HCT116 (cell line): ENCODE data around the gene UBE2D1. TPM values are rescaled to one million over a fixed set of nuclear protein-coding genes. Genes with fewer than 3 reads are reported as not detected.

ENCODE experiments used
- ATAC-seq: fragments of 200-7000 bp; cut with Tn5 transposase; 2 replicates; pipeline ENCODE4 v1.9.1; 2020; ENCODE audit warnings: mild to moderate bottlenecking, moderate library complexity
- BruUV-seq: library from RNA; stranded (reverse); fragments of 400-500 nt; replicated peaks from 2 replicates; lab custom pipeline; 2021; lab: Mats Ljungman, UMichigan
- CTCF ChIA-PET: fragments of 300-600 bp; sonication (Branson Sonifier 250); formaldehyde crosslinking; loops from one replicate; lab custom pipeline; 2021; ENCODE audit warnings: antibody characterized with exemption; lab: Charles Lee
- POLR2A ChIA-PET: fragments of 300-600, 350-600 bp; sonication (Branson Sonifier 250); formaldehyde crosslinking; loops from one replicate; lab custom pipeline; 2021; ENCODE audit warnings: antibody characterized with exemption; lab: Charles Lee
- RAD21 ChIA-PET, 2 experiments: fragments of 300-600 bp; sonication (Branson Sonifier 250); formaldehyde crosslinking; loops; one replicate each; lab custom pipeline; 2023; ENCODE audit warnings: low total read pairs in 2 of 2; ENCODE audit not compliant: uncharacterized antibody in 2 of 2, unreplicated experiment in 2 of 2, low non-redundant PET in 1 of 2; lab: Charles Lee
- DNase-seq: peaks from one replicate; pipeline ENCODE4 v3.0.0-alpha.2; 2010; ENCODE audit warnings: low read depth, low spot score
- H2AFZ ChIP-seq: fragments of 200-600 bp; shearing (Covaris generic), sonication (generic); 2 replicates; pipeline ENCODE4 v1.6.1; 2017; ENCODE audit warnings: low read depth, mixed run types, mixed read lengths, antibody characterized with exemption, low read length; ENCODE audit not compliant: poor library complexity, severe bottlenecking
- H3K27ac ChIP-seq: 2 replicates; pipeline ENCODE4 v1.5.1; 2012; ENCODE audit warnings: low read depth, low read length
- H3K27me3 ChIP-seq: fragments of 200-600 bp; sonication (generic); 2 replicates; pipeline ENCODE4 v1.6.1; 2016; ENCODE audit warnings: mixed run types, low read length, mixed read lengths; ENCODE audit not compliant: insufficient read depth
- H3K36me3 ChIP-seq, 2 experiments: fragments of 200-500 bp in 1 of 2; fragments of 200-600 bp in 1 of 2; sonication (Bioruptor generic) in 1 of 2; sonication (generic) in 1 of 2; 2 replicates each; pipeline versions ENCODE4 v1.5.1 to v1.6.1; 2014 to 2016; ENCODE audit warnings: low read length in 2 of 2, inconsistent platforms in 1 of 2, mixed read lengths in 1 of 2, mixed run types in 1 of 2; ENCODE audit not compliant: insufficient read depth in 2 of 2, control insufficient read depth in 1 of 2
- H3K4me1 ChIP-seq, 2 experiments: fragments of 200-600 bp in 1 of 2; sonication (generic) in 1 of 2; 2 replicates each; pipeline versions ENCODE4 v1.5.1 to v1.6.1; 2012 to 2017; ENCODE audit warnings: low read length in 2 of 2, inconsistent platforms in 1 of 2, mild to moderate bottlenecking in 1 of 2, mixed read lengths in 1 of 2, mixed run types in 1 of 2, moderate library complexity in 1 of 2; ENCODE audit not compliant: insufficient read depth in 2 of 2, control insufficient read depth in 1 of 2
- H3K4me2 ChIP-seq: fragments of 200-600 bp; sonication (generic); 2 replicates; pipeline ENCODE4 v1.6.1; 2017; ENCODE audit warnings: mixed run types, low read length, mixed read lengths
- H3K4me3 ChIP-seq, 2 experiments: fragments of 200-600 bp in 1 of 2; sonication (generic) in 1 of 2; replicated peaks in 1 of 2; 2 replicates each; pipeline ENCODE4 v1.5.1; 2011 to 2016; ENCODE audit warnings: low read length in 2 of 2, control low read depth in 1 of 2, low read depth in 1 of 2, mild to moderate bottlenecking in 1 of 2, mixed read lengths in 1 of 2, mixed run types in 1 of 2
- H3K79me2 ChIP-seq: fragments of 200-600 bp; sonication (generic); 2 replicates; pipeline ENCODE4 v1.6.1; 2017; ENCODE audit warnings: mild to moderate bottlenecking, mixed run types, low read length, moderate library complexity, mixed read lengths; ENCODE audit not compliant: insufficient read depth
- H3K9ac ChIP-seq: fragments of 200-600 bp; sonication (generic); 2 replicates; pipeline ENCODE4 v1.6.1; 2016; ENCODE audit warnings: low read length, mixed read lengths
- H3K9me2 ChIP-seq: fragments of 200-600 bp; sonication (generic), shearing (Covaris generic); 2 replicates; pipeline ENCODE4 v1.6.1; 2017; ENCODE audit warnings: mixed run types, mild to moderate bottlenecking, moderate library complexity; ENCODE audit not compliant: insufficient read depth
- H3K9me3 ChIP-seq, 2 experiments: fragments of 200-500 bp in 1 of 2; fragments of 200-600 bp in 1 of 2; sonication (Bioruptor generic) in 1 of 2; sonication (generic) in 1 of 2; 2 replicates each; pipeline ENCODE4 v1.6.1; 2014 to 2017; ENCODE audit warnings: low read length in 2 of 2, mixed read lengths in 2 of 2, inconsistent platforms in 1 of 2, low read depth in 1 of 2, mild to moderate bottlenecking in 1 of 2, mixed run types in 1 of 2, moderate library complexity in 1 of 2; ENCODE audit not compliant: control insufficient read depth in 1 of 2, insufficient read depth in 1 of 2
- H4K20me1 ChIP-seq: fragments of 200-600 bp; sonication (generic), shearing (Covaris generic); 2 replicates; pipeline ENCODE4 v1.6.1; 2017; ENCODE audit warnings: mixed run types, mild to moderate bottlenecking, moderate library complexity; ENCODE audit not compliant: insufficient read depth
- CBX3 ChIP-seq: IDR thresholded peaks from 2 replicates; pipeline ENCODE4 v1.6.1; 2012; ENCODE audit warnings: low read depth
- CEBPB ChIP-seq: IDR thresholded peaks from 2 replicates; pipeline ENCODE4 v1.6.1; 2012; ENCODE audit warnings: low read depth
- EGR1 ChIP-seq: IDR thresholded peaks from 2 replicates; pipeline ENCODE4 v1.6.1; 2012; ENCODE audit warnings: low read depth
- ELF1 ChIP-seq: IDR thresholded peaks from 2 replicates; pipeline ENCODE4 v1.6.1; 2012; ENCODE audit warnings: low read depth, borderline replicate concordance
- EZH2 ChIP-seq: fragments of 200-600 bp; sonication (generic); IDR thresholded peaks from 2 replicates; pipeline ENCODE4 v1.6.1; 2017; ENCODE audit warnings: antibody characterized with exemption, mixed run types
- EZH2phosphoT487 ChIP-seq: fragments of 200-600 bp; IDR thresholded peaks from 2 replicates; pipeline ENCODE4 v1.6.1; 2018; ENCODE audit warnings: antibody characterized with exemption, borderline replicate concordance
- FOSL1 ChIP-seq: IDR thresholded peaks from 2 replicates; pipeline ENCODE4 v1.6.1; 2012; ENCODE audit warnings: low read depth
- POLR2AphosphoS5 ChIP-seq: IDR thresholded peaks from 2 replicates; pipeline ENCODE4 v1.6.1; 2011; ENCODE audit warnings: mild to moderate bottlenecking, low read depth, low read length, moderate library complexity
- RAD21 ChIP-seq: IDR thresholded peaks from 2 replicates; pipeline ENCODE4 v1.6.1; 2012; ENCODE audit warnings: low read depth, mild to moderate bottlenecking
- SIN3A ChIP-seq: IDR thresholded peaks from 2 replicates; pipeline ENCODE4 v1.6.1; 2012; ENCODE audit warnings: low read depth
- SP1 ChIP-seq: IDR thresholded peaks from 2 replicates; pipeline ENCODE4 v1.6.1; 2012; ENCODE audit warnings: low read depth
- SRF ChIP-seq: IDR thresholded peaks from 2 replicates; pipeline ENCODE4 v1.6.1; 2012; ENCODE audit warnings: low read depth
- TCF7L2 ChIP-seq: IDR thresholded peaks from 2 replicates; pipeline ENCODE4 v1.7.0; 2011; ENCODE audit warnings: borderline replicate concordance, inconsistent platforms; ENCODE audit not compliant: insufficient read depth, insufficient read length; ENCODE audit errors: extremely low read depth
- YY1 ChIP-seq: IDR thresholded peaks from 2 replicates; pipeline ENCODE4 v1.6.1; 2011; ENCODE audit warnings: low read length, low read depth, moderate library complexity, mild to moderate bottlenecking; ENCODE audit not compliant: insufficient replicate concordance; ENCODE audit errors: extremely low read depth
- ZNF274 ChIP-seq: fragments of 200-500 bp; sonication (Bioruptor generic); IDR thresholded peaks from 2 replicates; pipeline ENCODE4 v1.6.1; 2014; ENCODE audit warnings: mild to moderate bottlenecking, low read depth, low read length, inconsistent platforms
- intact Hi-C: fragments of 100-400 bp; cut with micrococcal nuclease; formaldehyde crosslinking; loops from 2 replicates; pipeline ENCODE4 v1.10.0; 2022
- total RNA-seq: library from RNA; stranded (reverse); gene quantifications from one replicate; pipeline ENCODE4 v1.2.1, GENCODE V29; 2021; ENCODE audit not compliant: unreplicated experiment
- TF ChIP-seq, protein P1 (sequence below): IDR thresholded peaks from 2 replicates; pipeline ENCODE4 v1.6.1; 2012
- TF ChIP-seq, protein P2 (sequence below): IDR thresholded peaks from 2 replicates; pipeline ENCODE4 v1.6.1; 2012
- TF ChIP-seq, protein P3 (sequence below): IDR thresholded peaks from 2 replicates; pipeline ENCODE4 v1.6.1; 2011; ENCODE audit warnings: mild to moderate bottlenecking, low read length, moderate library complexity; ENCODE audit not compliant: insufficient replicate concordance; ENCODE audit errors: extremely low read depth
- TF ChIP-seq, protein P4 (sequence below), 3 experiments: fragments of 200-600 bp in 1 of 3; sonication (generic) in 1 of 3; IDR thresholded peaks in 2 of 3; conservative IDR thresholded peaks in 1 of 3; 2 replicates each; pipeline ENCODE4 v1.5.1; 2012 to 2017; ENCODE audit warnings: low read depth in 2 of 3, low read length in 2 of 3, antibody characterized with exemption in 1 of 3, borderline replicate concordance in 1 of 3, control low read depth in 1 of 3, mild to moderate bottlenecking in 1 of 3, mixed read lengths in 1 of 3, mixed run types in 1 of 3, moderate library complexity in 1 of 3; ENCODE audit not compliant: insufficient read depth in 1 of 3
- TF ChIP-seq, protein P5 (sequence below): IDR thresholded peaks from 2 replicates; pipeline ENCODE4 v1.6.1; 2012; ENCODE audit warnings: low read depth

UBE2D1 gene
- total RNA-seq, 1 experiment from 2014 or later = 15.5 TPM

DNA sequence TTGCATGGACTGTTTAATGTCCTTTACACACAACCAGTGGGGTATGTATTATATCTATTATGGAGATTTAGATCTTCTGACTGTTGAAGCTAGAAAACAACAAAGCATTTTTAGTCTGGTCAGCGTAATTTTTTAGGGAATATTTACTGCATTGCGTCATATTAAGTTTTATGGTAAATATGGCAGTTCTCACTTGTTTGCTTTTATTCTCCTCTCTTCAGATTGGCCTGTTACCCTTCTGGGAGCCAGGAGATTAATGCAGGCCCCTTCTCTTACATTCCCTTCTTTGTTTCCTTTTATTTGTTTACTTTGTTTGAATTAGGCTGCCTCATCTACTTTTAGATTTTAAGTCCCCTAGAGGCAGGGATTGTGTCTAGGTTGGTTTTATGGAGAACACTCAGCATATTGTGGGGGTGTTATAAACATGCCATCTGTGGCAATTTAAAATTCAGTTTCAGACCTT is 13.8 kb downstream of the UBE2D1 start:
- Histone ChIP-seq H3K27me3 (no peaks in the 10 kb centered on the region), H3K4me2 (no peak overlapping the region), H3K4me1 (no peaks in the 10 kb centered on the region), H3K36me3 (no peaks in the 10 kb centered on the region), H3K9ac (no peak overlapping the region), H2AFZ (no peak overlapping the region), H3K79me2 (peaks cover 41% of the 10 kb centered on the region), H3K27ac (no peak overlapping the region), H4K20me1 (no peaks in the 10 kb centered on the region), H3K9me3 (no peaks in the 10 kb centered on the region), H3K4me3 (no peak overlapping the region), H3K9me2 (no peaks in the 10 kb centered on the region)
- no peak for ATAC-seq
- BruUV-seq = no TSS peak
- POLR2A ChIA-PET = no interaction called here
- no peak for TF ChIP-seq SIN3A
- TF ChIP-seq, protein P1, sequence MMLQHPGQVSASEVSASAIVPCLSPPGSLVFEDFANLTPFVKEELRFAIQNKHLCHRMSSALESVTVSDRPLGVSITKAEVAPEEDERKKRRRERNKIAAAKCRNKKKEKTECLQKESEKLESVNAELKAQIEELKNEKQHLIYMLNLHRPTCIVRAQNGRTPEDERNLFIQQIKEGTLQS = no peak
- no peak for TF ChIP-seq EZH2phosphoT487
- TF ChIP-seq CBX3 = no peak
- TF ChIP-seq POLR2AphosphoS5 = no peak
- TF ChIP-seq, protein P2, sequence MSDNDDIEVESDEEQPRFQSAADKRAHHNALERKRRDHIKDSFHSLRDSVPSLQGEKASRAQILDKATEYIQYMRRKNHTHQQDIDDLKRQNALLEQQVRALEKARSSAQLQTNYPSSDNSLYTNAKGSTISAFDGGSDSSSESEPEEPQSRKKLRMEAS = no peak
- no peak for TF ChIP-seq ZNF274
- no peak for TF ChIP-seq TCF7L2
- TF ChIP-seq, protein P3, sequence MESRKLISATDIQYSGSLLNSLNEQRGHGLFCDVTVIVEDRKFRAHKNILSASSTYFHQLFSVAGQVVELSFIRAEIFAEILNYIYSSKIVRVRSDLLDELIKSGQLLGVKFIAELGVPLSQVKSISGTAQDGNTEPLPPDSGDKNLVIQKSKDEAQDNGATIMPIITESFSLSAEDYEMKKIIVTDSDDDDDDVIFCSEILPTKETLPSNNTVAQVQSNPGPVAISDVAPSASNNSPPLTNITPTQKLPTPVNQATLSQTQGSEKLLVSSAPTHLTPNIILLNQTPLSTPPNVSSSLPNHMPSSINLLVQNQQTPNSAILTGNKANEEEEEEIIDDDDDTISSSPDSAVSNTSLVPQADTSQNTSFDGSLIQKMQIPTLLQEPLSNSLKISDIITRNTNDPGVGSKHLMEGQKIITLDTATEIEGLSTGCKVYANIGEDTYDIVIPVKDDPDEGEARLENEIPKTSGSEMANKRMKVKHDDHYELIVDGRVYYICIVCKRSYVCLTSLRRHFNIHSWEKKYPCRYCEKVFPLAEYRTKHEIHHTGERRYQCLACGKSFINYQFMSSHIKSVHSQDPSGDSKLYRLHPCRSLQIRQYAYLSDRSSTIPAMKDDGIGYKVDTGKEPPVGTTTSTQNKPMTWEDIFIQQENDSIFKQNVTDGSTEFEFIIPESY = no peak
- TF ChIP-seq EZH2 = no peak
- TF ChIP-seq EGR1 = no peak
- TF ChIP-seq CEBPB = no peak
- TF ChIP-seq YY1 = no peak
- TF ChIP-seq, protein P4, sequence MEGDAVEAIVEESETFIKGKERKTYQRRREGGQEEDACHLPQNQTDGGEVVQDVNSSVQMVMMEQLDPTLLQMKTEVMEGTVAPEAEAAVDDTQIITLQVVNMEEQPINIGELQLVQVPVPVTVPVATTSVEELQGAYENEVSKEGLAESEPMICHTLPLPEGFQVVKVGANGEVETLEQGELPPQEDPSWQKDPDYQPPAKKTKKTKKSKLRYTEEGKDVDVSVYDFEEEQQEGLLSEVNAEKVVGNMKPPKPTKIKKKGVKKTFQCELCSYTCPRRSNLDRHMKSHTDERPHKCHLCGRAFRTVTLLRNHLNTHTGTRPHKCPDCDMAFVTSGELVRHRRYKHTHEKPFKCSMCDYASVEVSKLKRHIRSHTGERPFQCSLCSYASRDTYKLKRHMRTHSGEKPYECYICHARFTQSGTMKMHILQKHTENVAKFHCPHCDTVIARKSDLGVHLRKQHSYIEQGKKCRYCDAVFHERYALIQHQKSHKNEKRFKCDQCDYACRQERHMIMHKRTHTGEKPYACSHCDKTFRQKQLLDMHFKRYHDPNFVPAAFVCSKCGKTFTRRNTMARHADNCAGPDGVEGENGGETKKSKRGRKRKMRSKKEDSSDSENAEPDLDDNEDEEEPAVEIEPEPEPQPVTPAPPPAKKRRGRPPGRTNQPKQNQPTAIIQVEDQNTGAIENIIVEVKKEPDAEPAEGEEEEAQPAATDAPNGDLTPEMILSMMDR (IDR thresholded peaks at IDR 0.05 in 2 of 3, conservative IDR thresholded peaks at IDR 0.05 in 1 of 3; ENCODE audit: borderline replicate concordance in 1 of 3, insufficient read depth in 1 of 3, low read depth in 2 of 3, low read length in 2 of 3) = no peak
- TF ChIP-seq SP1 = no peak
- TF ChIP-seq, protein P5, sequence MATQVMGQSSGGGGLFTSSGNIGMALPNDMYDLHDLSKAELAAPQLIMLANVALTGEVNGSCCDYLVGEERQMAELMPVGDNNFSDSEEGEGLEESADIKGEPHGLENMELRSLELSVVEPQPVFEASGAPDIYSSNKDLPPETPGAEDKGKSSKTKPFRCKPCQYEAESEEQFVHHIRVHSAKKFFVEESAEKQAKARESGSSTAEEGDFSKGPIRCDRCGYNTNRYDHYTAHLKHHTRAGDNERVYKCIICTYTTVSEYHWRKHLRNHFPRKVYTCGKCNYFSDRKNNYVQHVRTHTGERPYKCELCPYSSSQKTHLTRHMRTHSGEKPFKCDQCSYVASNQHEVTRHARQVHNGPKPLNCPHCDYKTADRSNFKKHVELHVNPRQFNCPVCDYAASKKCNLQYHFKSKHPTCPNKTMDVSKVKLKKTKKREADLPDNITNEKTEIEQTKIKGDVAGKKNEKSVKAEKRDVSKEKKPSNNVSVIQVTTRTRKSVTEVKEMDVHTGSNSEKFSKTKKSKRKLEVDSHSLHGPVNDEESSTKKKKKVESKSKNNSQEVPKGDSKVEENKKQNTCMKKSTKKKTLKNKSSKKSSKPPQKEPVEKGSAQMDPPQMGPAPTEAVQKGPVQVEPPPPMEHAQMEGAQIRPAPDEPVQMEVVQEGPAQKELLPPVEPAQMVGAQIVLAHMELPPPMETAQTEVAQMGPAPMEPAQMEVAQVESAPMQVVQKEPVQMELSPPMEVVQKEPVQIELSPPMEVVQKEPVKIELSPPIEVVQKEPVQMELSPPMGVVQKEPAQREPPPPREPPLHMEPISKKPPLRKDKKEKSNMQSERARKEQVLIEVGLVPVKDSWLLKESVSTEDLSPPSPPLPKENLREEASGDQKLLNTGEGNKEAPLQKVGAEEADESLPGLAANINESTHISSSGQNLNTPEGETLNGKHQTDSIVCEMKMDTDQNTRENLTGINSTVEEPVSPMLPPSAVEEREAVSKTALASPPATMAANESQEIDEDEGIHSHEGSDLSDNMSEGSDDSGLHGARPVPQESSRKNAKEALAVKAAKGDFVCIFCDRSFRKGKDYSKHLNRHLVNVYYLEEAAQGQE = no peak
- no peak for TF ChIP-seq RAD21
- TF ChIP-seq FOSL1 = no peak
- no peak for TF ChIP-seq ELF1
- TF ChIP-seq SRF = no peak
- no peak for DNase-seq
- RAD21 ChIA-PET = no interaction called here
- CTCF ChIA-PET = no interaction called here
- intact Hi-C loops = no loop called here
